Sigmoid colon (tissue), 4 donors: ENCODE results near the gene DOCK1.

Experiments used
- EP300 ChIP-seq, 4 donors: sonication (generic); formaldehyde crosslinking; IDR thresholded peaks; one replicate each; pipeline ENCODE4 v1.6.1; 2017; ENCODE audit warnings: antibody characterized with exemption in 4 of 4
- POLR2A ChIP-seq, 2 donors: fragments of 450-650 bp; IDR thresholded peaks; one replicate each; pipeline ENCODE4 v1.6.1; 2016; ENCODE audit warnings: antibody characterized with exemption in 2 of 2, mild to moderate bottlenecking in 2 of 2, moderate library complexity in 2 of 2
- POLR2AphosphoS5 ChIP-seq, 4 donors: sonication (generic); formaldehyde crosslinking; IDR thresholded peaks; one replicate each; pipeline ENCODE4 v1.6.1; 2017; ENCODE audit warnings: antibody characterized with exemption in 4 of 4
- TF ChIP-seq, protein P1 (sequence below), 4 experiments: fragments of 450-650 bp in 3 of 4; fragments of 200-600 bp in 1 of 4; IDR thresholded peaks; one replicate each; pipeline ENCODE4 v1.5.1; 2016 to 2019; ENCODE audit warnings: antibody characterized with exemption in 4 of 4, mild to moderate bottlenecking in 3 of 4, moderate library complexity in 2 of 4

DNA sequence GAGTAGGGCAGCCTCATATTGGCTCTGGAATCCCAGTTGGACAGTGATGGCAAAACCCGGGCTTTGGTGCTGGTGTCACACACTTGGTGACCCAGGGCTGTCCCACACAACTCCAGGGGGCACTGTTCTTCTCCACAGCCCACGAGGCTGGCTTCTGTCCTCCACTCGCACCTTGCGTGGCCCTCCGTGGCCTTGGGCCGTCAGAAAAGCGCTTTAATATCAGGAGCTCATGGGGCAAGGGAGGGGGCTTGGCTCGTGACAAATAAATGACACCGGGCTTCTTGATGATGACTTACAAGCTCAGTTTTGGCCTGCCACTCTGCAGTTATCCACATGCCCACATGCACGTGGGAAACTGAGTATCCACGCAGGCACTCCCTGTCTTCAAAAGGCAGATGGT is 8.1 kb downstream of the DOCK1 start:
- TF ChIP-seq, protein P1, sequence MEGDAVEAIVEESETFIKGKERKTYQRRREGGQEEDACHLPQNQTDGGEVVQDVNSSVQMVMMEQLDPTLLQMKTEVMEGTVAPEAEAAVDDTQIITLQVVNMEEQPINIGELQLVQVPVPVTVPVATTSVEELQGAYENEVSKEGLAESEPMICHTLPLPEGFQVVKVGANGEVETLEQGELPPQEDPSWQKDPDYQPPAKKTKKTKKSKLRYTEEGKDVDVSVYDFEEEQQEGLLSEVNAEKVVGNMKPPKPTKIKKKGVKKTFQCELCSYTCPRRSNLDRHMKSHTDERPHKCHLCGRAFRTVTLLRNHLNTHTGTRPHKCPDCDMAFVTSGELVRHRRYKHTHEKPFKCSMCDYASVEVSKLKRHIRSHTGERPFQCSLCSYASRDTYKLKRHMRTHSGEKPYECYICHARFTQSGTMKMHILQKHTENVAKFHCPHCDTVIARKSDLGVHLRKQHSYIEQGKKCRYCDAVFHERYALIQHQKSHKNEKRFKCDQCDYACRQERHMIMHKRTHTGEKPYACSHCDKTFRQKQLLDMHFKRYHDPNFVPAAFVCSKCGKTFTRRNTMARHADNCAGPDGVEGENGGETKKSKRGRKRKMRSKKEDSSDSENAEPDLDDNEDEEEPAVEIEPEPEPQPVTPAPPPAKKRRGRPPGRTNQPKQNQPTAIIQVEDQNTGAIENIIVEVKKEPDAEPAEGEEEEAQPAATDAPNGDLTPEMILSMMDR (IDR thresholded peaks at IDR 0.05): no peak
- TF ChIP-seq POLR2AphosphoS5 (IDR thresholded peaks at IDR 0.05) (no peak), POLR2A (IDR thresholded peaks at IDR 0.05) (no peak), EP300 (IDR thresholded peaks at IDR 0.05) (no peak)
